Trophoblast cell (in vitro differentiated cells and primary cell): ENCODE data around the gene MRGPRX2.
A peak's percentile ranks its signal among the peaks of the same experiment; 100 is the strongest.

Experiments
- DNase-seq, 2 donors: peaks; one replicate each; pipeline ENCODE4 v3.0.0-alpha.2; 2016
- H2AFZ ChIP-seq: 2 replicates; pipeline ENCODE4 v1.6.1; 2013; ENCODE audit warnings: low read length, moderate library complexity, mild to moderate bottlenecking; ENCODE audit not compliant: insufficient read depth, poor library complexity
- H2AK5ac ChIP-seq: 2 replicates; pipeline ENCODE4 v1.6.1; 2013; ENCODE audit warnings: mild to moderate bottlenecking, low read length
- H2BK120ac ChIP-seq: 2 replicates; pipeline ENCODE4 v1.6.1; 2013; ENCODE audit warnings: low read length, mild to moderate bottlenecking, moderate library complexity; ENCODE audit not compliant: insufficient read depth, poor library complexity
- H2BK12ac ChIP-seq: 2 replicates; pipeline ENCODE4 v1.6.1; 2013; ENCODE audit warnings: mild to moderate bottlenecking, low read length, moderate library complexity
- H2BK5ac ChIP-seq: 2 replicates; pipeline ENCODE4 v1.6.1; 2013; ENCODE audit warnings: low read length, low read depth, moderate library complexity, mild to moderate bottlenecking; ENCODE audit not compliant: poor library complexity
- H3K14ac ChIP-seq: 2 replicates; pipeline ENCODE4 v1.6.1; 2013; ENCODE audit warnings: mild to moderate bottlenecking, low read length
- H3K18ac ChIP-seq: 2 replicates; pipeline ENCODE4 v1.6.1; 2013; ENCODE audit warnings: mild to moderate bottlenecking, low read length
- H3K23ac ChIP-seq: 2 replicates; pipeline ENCODE4 v1.6.1; 2013; ENCODE audit warnings: low read length
- H3K27ac ChIP-seq: 2 replicates; pipeline ENCODE4 v1.5.1; 2013; ENCODE audit warnings: low read depth, mild to moderate bottlenecking, inconsistent platforms, low read length, moderate library complexity
- H3K27me3 ChIP-seq: 2 replicates; pipeline ENCODE4 v1.6.1; 2013; ENCODE audit warnings: inconsistent platforms, mild to moderate bottlenecking, low read length, moderate library complexity; ENCODE audit not compliant: insufficient read depth
- H3K36me3 ChIP-seq, 2 experiments: 1 replicate in 1 of 2; 2 replicates in 1 of 2; pipeline ENCODE4 v1.6.1; 2013; ENCODE audit warnings: low read length in 2 of 2, mild to moderate bottlenecking in 2 of 2, moderate library complexity in 1 of 2; ENCODE audit not compliant: insufficient read depth in 2 of 2, control insufficient read depth in 1 of 2
- H3K4ac ChIP-seq: 2 replicates; pipeline ENCODE4 v1.6.1; 2013; ENCODE audit warnings: low read depth, mild to moderate bottlenecking, low read length, moderate library complexity
- H3K4me1 ChIP-seq, 2 experiments: 1 replicate in 1 of 2; 2 replicates in 1 of 2; pipeline ENCODE4 v1.6.1; 2013; ENCODE audit warnings: low read length in 2 of 2, mild to moderate bottlenecking in 2 of 2, moderate library complexity in 1 of 2; ENCODE audit not compliant: insufficient read depth in 2 of 2, control insufficient read depth in 1 of 2
- H3K4me2 ChIP-seq: 2 replicates; pipeline ENCODE4 v1.6.1; 2013; ENCODE audit warnings: inconsistent platforms, mild to moderate bottlenecking, low read length, moderate library complexity
- H3K4me3 ChIP-seq: 2 replicates; pipeline ENCODE4 v1.5.1; 2013; ENCODE audit warnings: mild to moderate bottlenecking, low read depth, low read length, inconsistent platforms
- H3K79me1 ChIP-seq: one replicate; pipeline ENCODE4 v1.6.1; 2013; ENCODE audit warnings: low read length
- H3K79me2 ChIP-seq: 2 replicates; pipeline ENCODE4 v1.6.1; 2013; ENCODE audit warnings: low read length, mild to moderate bottlenecking; ENCODE audit not compliant: control insufficient read depth, insufficient read depth, poor library complexity
- H3K9ac ChIP-seq: 2 replicates; pipeline ENCODE4 v1.6.1; 2013; ENCODE audit warnings: mild to moderate bottlenecking, low read length
- H3K9me3 ChIP-seq: 2 replicates; pipeline ENCODE4 v1.6.1; 2013; ENCODE audit warnings: low read depth, mild to moderate bottlenecking, control low read depth, inconsistent platforms, low read length; ENCODE audit not compliant: insufficient read depth
- H4K12ac ChIP-seq: 2 replicates; pipeline ENCODE4 v1.6.1; 2013; ENCODE audit warnings: low read depth, mild to moderate bottlenecking, low read length, moderate library complexity
- H4K8ac ChIP-seq: 2 replicates; pipeline ENCODE4 v1.6.1; 2013; ENCODE audit warnings: low read depth, mild to moderate bottlenecking, low read length, moderate library complexity
- H4K91ac ChIP-seq: one replicate; pipeline ENCODE4 v1.6.1; 2013; ENCODE audit warnings: low read depth, mild to moderate bottlenecking, low read length, moderate library complexity
- WGBS: extraction: QIAGEN DNeasy Blood & Tissue Kit; methylation state at CpG from one replicate; pipeline ENCODE4 v1.1.7; 2013; ENCODE audit warnings: missing lambda C conversion rate; ENCODE audit not compliant: insufficient read length, insufficient coverage; ENCODE audit errors: extremely low coverage; 5-methylcytosine and 5-hydroxymethylcytosine counted together

Gene MRGPRX2

GRCh38 chr11:19094859-19095258 is 34.3 kb upstream of the MRGPRX2 start:
- WGBS, result no CpG with 5 or more reads among the region's 2 CpGs
- H2BK120ac ChIP-seq, result no peak overlapping the region
- H4K12ac ChIP-seq, result no peak overlapping the region
- no peaks in the 10 kb centered on the region for H3K9me3 ChIP-seq
- H2AK5ac ChIP-seq, result no peak overlapping the region
- no peak overlapping the region for H3K4me2 ChIP-seq
- no peak overlapping the region for H4K91ac ChIP-seq
- H3K4ac ChIP-seq, result no peak overlapping the region
- H4K8ac ChIP-seq, result no peak overlapping the region
- peaks cover 5% of the 10 kb centered on the region for H3K79me1 ChIP-seq
- no peak for DNase-seq
- H3K14ac ChIP-seq, result no peak overlapping the region
- H3K27me3 ChIP-seq, result no peaks in the 10 kb centered on the region
- H3K23ac ChIP-seq, result no peak overlapping the region
- H3K4me1 ChIP-seq, result peaks cover 2 to 9% of the 10 kb centered on the region in 2 experiments
- no peak overlapping the region for H3K27ac ChIP-seq
- no peaks in the 10 kb centered on the region for H3K36me3 ChIP-seq
- H2BK5ac ChIP-seq, result no peak overlapping the region
- H3K18ac ChIP-seq, result no peak overlapping the region
- H2BK12ac ChIP-seq, result peak overlapping the region; percentile 19
- no peaks in the 10 kb centered on the region for H3K79me2 ChIP-seq
- H3K9ac ChIP-seq, result no peak overlapping the region
- no peak overlapping the region for H3K4me3 ChIP-seq
- no peak overlapping the region for H2AFZ ChIP-seq

DNA sequence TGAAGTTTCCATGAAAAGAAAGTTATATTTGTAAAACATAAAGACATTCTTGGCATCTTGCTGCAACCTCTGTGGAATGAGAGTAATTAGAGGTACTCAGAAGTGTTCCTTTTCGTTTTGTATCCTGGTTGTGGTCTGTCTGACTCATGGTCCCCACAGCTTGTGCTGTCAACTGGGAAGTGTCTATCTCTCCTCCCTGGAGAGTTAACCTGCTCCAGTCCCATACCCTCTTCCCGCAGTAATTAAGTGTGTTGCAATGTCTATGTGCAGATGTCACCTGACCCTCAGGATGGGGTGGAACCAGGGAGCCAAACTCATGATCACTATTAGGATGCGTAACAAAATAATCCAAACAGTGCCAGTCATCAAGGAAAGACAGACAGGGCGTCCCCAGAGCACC is 33.5 kb upstream of the MRGPRX2 start:
- H2BK120ac ChIP-seq, result no peak overlapping the region
- no peak overlapping the region for H2BK5ac ChIP-seq
- H2AFZ ChIP-seq, result no peak overlapping the region
- H3K9ac ChIP-seq, result no peak overlapping the region
- peaks cover 5% of the 10 kb centered on the region for H3K79me1 ChIP-seq
- H3K4me1 ChIP-seq, result peaks cover 9% of the 10 kb centered on the region in 2 experiments
- no peak overlapping the region for H3K27ac ChIP-seq
- no peak overlapping the region for H4K91ac ChIP-seq
- no peak overlapping the region for H3K4ac ChIP-seq
- H3K36me3 ChIP-seq, result no peaks in the 10 kb centered on the region
- no peak overlapping the region for H2BK12ac ChIP-seq
- H3K4me2 ChIP-seq, result no peak overlapping the region
- no peak overlapping the region for H4K12ac ChIP-seq
- H3K4me3 ChIP-seq, result no peak overlapping the region
- no peak overlapping the region for H3K14ac ChIP-seq
- no peaks in the 10 kb centered on the region for H3K79me2 ChIP-seq
- H3K9me3 ChIP-seq, result no peaks in the 10 kb centered on the region
- peak; percentile 47 to 76 for DNase-seq
- no peak overlapping the region for H4K8ac ChIP-seq
- H3K27me3 ChIP-seq, result no peaks in the 10 kb centered on the region
- H2AK5ac ChIP-seq, result no peak overlapping the region
- no peak overlapping the region for H3K23ac ChIP-seq
- no peak overlapping the region for H3K18ac ChIP-seq
- WGBS, result no CpG with 5 or more reads among the region's 4 CpGs

GRCh38 chr11:19092850-19093249 is 32.3 kb upstream of the MRGPRX2 start:
- Histone ChIP-seq H2BK12ac (no peak overlapping the region), H3K4me1 (peaks cover 9 to 11% of the 10 kb centered on the region in 2 experiments), H4K12ac (no peak overlapping the region), H3K9me3 (no peaks in the 10 kb centered on the region), H3K18ac (no peak overlapping the region), H2AK5ac (no peak overlapping the region), H3K4me3 (no peak overlapping the region), H2AFZ (no peak overlapping the region), H3K27me3 (no peaks in the 10 kb centered on the region), H3K14ac (no peak overlapping the region), H3K4me2 (no peak overlapping the region), H2BK5ac (no peak overlapping the region), H4K91ac (no peak overlapping the region), H2BK120ac (no peak overlapping the region), H3K23ac (no peak overlapping the region), H3K27ac (no peak overlapping the region), H4K8ac (no peak overlapping the region), H3K36me3 (no peaks in the 10 kb centered on the region), H3K79me1 (peaks cover 5% of the 10 kb centered on the region), H3K9ac (no peak overlapping the region), H3K79me2 (no peaks in the 10 kb centered on the region), H3K4ac (no peak overlapping the region)
- DNase-seq, result no peak
- no CpG with 5 or more reads among the region's 2 CpGs for WGBS

DNA sequence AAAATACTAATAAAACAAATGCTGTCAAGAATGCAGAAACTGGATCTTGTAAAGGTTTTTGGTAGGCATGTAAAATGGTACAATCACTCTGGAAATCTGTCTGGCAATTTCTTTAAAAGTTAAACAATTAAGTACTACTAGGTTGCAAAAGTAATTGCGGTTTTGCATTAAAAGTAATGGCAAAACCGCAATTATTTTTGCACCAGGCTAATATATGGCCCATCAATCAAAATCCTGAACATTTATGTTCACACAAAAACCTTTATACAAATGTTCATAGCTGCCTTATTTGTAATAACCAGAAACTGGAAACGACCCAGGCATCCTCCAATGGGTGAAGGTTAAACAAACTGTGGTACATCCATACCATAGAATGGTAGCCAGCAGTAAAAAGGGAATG is 31.8 kb upstream of the MRGPRX2 start:
- Histone ChIP-seq H3K4me2 (no peak overlapping the region), H2AK5ac (no peak overlapping the region), H2BK12ac (no peak overlapping the region), H3K14ac (no peak overlapping the region), H4K8ac (no peak overlapping the region), H3K79me2 (no peaks in the 10 kb centered on the region), H3K9me3 (no peaks in the 10 kb centered on the region), H4K12ac (no peak overlapping the region), H3K4me3 (no peak overlapping the region), H3K79me1 (peaks cover 5% of the 10 kb centered on the region), H4K91ac (no peak overlapping the region), H3K18ac (no peak overlapping the region), H3K27me3 (no peaks in the 10 kb centered on the region), H2BK5ac (no peak overlapping the region), H3K36me3 (no peaks in the 10 kb centered on the region), H3K4me1 (peaks cover 9 to 12% of the 10 kb centered on the region in 2 experiments), H3K4ac (no peak overlapping the region), H3K27ac (no peak overlapping the region), H2AFZ (no peak overlapping the region), H2BK120ac (no peak overlapping the region), H3K9ac (no peak overlapping the region), H3K23ac (no peak overlapping the region)
- no CpG with 5 or more reads among the region's 3 CpGs for WGBS
- DNase-seq, result no peak
